GM12878 (cell line): ENCODE results near the gene GPR158. TPM values are rescaled to one million over a fixed set of nuclear protein-coding genes. Genes with fewer than 3 reads are reported as not detected.

Experiments used
- ATAC-seq: fragments of 200-7000 bp; cut with Tn5 transposase; 3 replicates; pipeline ENCODE4 v1.9.1; 2020; ENCODE audit warnings: mild to moderate bottlenecking, moderate library complexity
- BruUV-seq: library from RNA; stranded (reverse); fragments of 400-500 nt; replicated peaks from 2 replicates; lab custom pipeline; 2021; lab: Mats Ljungman, UMichigan
- CTCF ChIA-PET: fragments of 300-600 bp; sonication (Branson Sonifier 250); formaldehyde crosslinking; extraction: SDS; loops from one replicate; lab custom pipeline; 2021; ENCODE audit warnings: inconsistent platforms; lab: Yijun Ruan, JAX
- POLR2A ChIA-PET: fragments of 350-600 bp; formaldehyde crosslinking; extraction: SDS; loops from one replicate; lab custom pipeline; 2021; ENCODE audit warnings: inconsistent platforms; lab: Charles Lee
- RAD21 ChIA-PET: fragments of 300-600 bp; sonication (Branson Sonifier 250); formaldehyde crosslinking; loops from one replicate; lab custom pipeline; 2023; ENCODE audit warnings: antibody characterized with exemption; ENCODE audit not compliant: unreplicated experiment; lab: Charles Lee
- SMC1A ChIA-PET: fragments of 300-600 bp; sonication (Branson Sonifier 250); formaldehyde crosslinking; loops from one replicate; lab custom pipeline; 2023; ENCODE audit not compliant: unreplicated experiment, uncharacterized antibody; lab: Charles Lee
- DNase-seq: peaks from one replicate; pipeline ENCODE4 v3.0.0-alpha.2; 2011; ENCODE audit warnings: low read depth, low spot score
- FAIRE-seq: peaks from 3 replicates; lab custom pipeline; 2011; peaks lifted over from hg19 to GRCh38; lab: Jason Lieb, UNC
- H2AFZ ChIP-seq: 2 replicates; pipeline ENCODE4 v1.6.0; 2011; ENCODE audit warnings: low read depth, low read length, control low read depth; ENCODE audit not compliant: control insufficient read depth
- H3K27ac ChIP-seq: 2 replicates; pipeline ENCODE4 v1.5.1; 2011; ENCODE audit warnings: control low read depth; ENCODE audit not compliant: control insufficient read depth, insufficient read depth
- H3K27me3 ChIP-seq, 2 experiments: replicated peaks in 1 of 2; 2 replicates each; pipeline versions ENCODE4 v1.6.0 to v1.6.1; 2011; ENCODE audit warnings: low read length in 1 of 2; ENCODE audit not compliant: control insufficient read depth in 2 of 2, insufficient read depth in 2 of 2
- H3K36me3 ChIP-seq, 2 experiments: 2 replicates each; pipeline ENCODE4 v1.5.1; 2011; ENCODE audit warnings: low read length in 1 of 2; ENCODE audit not compliant: control insufficient read depth in 2 of 2, insufficient read depth in 2 of 2
- H3K4me1 ChIP-seq: 2 replicates; pipeline ENCODE4 v1.6.1; 2011; ENCODE audit warnings: mild to moderate bottlenecking, low read length, moderate library complexity, mixed read lengths; ENCODE audit not compliant: control insufficient read depth, insufficient read depth
- H3K4me2 ChIP-seq: 2 replicates; pipeline ENCODE4 v1.6.0; 2011; ENCODE audit warnings: control low read depth; ENCODE audit not compliant: control insufficient read depth, insufficient read depth
- H3K4me3 ChIP-seq: fragments of 200-600 bp; sonication (generic); 2 replicates; pipeline ENCODE4 v1.5.1; 2016
- H3K79me2 ChIP-seq: 2 replicates; pipeline ENCODE4 v1.6.0; 2011; ENCODE audit warnings: low read length; ENCODE audit not compliant: control insufficient read depth, insufficient read depth
- H3K9ac ChIP-seq: 2 replicates; pipeline ENCODE4 v1.8.0; 2011; ENCODE audit warnings: low read length, control low read depth, mixed read lengths; ENCODE audit not compliant: control insufficient read depth, insufficient read depth
- H3K9me3 ChIP-seq: replicated peaks from 3 replicates; pipeline ENCODE4 v1.5.1; 2011; ENCODE audit warnings: mild to moderate bottlenecking, low read length; ENCODE audit not compliant: control insufficient read depth, insufficient read depth
- H4K20me1 ChIP-seq: 2 replicates; pipeline ENCODE4 v1.6.0; 2011; ENCODE audit not compliant: control insufficient read depth, insufficient read depth
- CHD2 ChIP-seq: IDR thresholded peaks from 2 replicates; pipeline ENCODE4 v1.6.1; 2011; ENCODE audit warnings: low read depth, low read length, improper control_type of control experiment, borderline replicate concordance
- EGR1 ChIP-seq, 2 experiments: IDR thresholded peaks; 1 replicate in 1 of 2; 2 replicates in 1 of 2; pipeline ENCODE4 v1.6.1; 2011 to 2012; ENCODE audit warnings: low read depth in 2 of 2, low read length in 2 of 2, borderline replicate concordance in 1 of 2, mild to moderate bottlenecking in 1 of 2, moderate library complexity in 1 of 2
- FOXM1 ChIP-seq: IDR thresholded peaks from 2 replicates; pipeline ENCODE4 v1.6.1; 2012; ENCODE audit warnings: low read depth, mild to moderate bottlenecking, inconsistent platforms, low read length, moderate library complexity
- MEF2B ChIP-seq: fragments of 450-650 bp; IDR thresholded peaks from 2 replicates; pipeline ENCODE4 v1.6.1; 2018; ENCODE audit warnings: mild to moderate bottlenecking, moderate library complexity; ENCODE audit not compliant: partially characterized antibody, poor library complexity, severe bottlenecking
- MYC ChIP-seq: IDR thresholded peaks from 2 replicates; pipeline ENCODE4 v1.6.1; 2011; ENCODE audit warnings: mild to moderate bottlenecking, low read length, moderate library complexity, inconsistent platforms; ENCODE audit not compliant: insufficient read depth, insufficient replicate concordance, insufficient read length, severe bottlenecking
- NR2F1 ChIP-seq: fragments of 450-650 bp; conservative IDR thresholded peaks from 2 replicates; pipeline ENCODE4 v1.6.1; 2017; ENCODE audit warnings: mild to moderate bottlenecking
- SREBF1 ChIP-seq: IDR thresholded peaks from 2 replicates; pipeline ENCODE4 v1.6.1; 2012; ENCODE audit warnings: mild to moderate bottlenecking, low read length
- USF2 ChIP-seq: IDR thresholded peaks from 2 replicates; pipeline ENCODE4 v1.6.1; 2011; ENCODE audit warnings: low read depth, low read length, improper control_type of control experiment, borderline replicate concordance
- YY1 ChIP-seq: IDR thresholded peaks from 2 replicates; pipeline ENCODE4 v1.6.1; 2011; ENCODE audit warnings: low read depth, mild to moderate bottlenecking, low read length
- ZBTB4 ChIP-seq: fragments of 450-650 bp; formaldehyde crosslinking; IDR thresholded peaks from 2 replicates; pipeline ENCODE4 v1.4.0; 2022; ENCODE audit warnings: mild to moderate bottlenecking, moderate library complexity
- WGBS: methylation state at CpG from one replicate; pipeline ENCODE4 v1.1.6; 2016; ENCODE audit warnings: low lambda C conversion rate; ENCODE audit not compliant: insufficient replicate concordance, insufficient coverage; ENCODE audit errors: missing lambda C conversion rate; 5-methylcytosine and 5-hydroxymethylcytosine counted together
- in situ Hi-C: fragments of 300-500 bp; cut with MboI; formaldehyde crosslinking; loops from 9 replicates; pipeline ENCODE4 v1.14.3; 2018; ENCODE audit warnings: mixed read lengths
- intact Hi-C: fragments of 100-400 bp; cut with micrococcal nuclease; formaldehyde crosslinking; loops from one replicate; pipeline ENCODE4 v1.14.2; 2022; ENCODE audit not compliant: unreplicated experiment
- polyA plus RNA-seq, 11 experiments: library from polyadenylated mRNA; depleted of rRNA in 4 of 11; unstranded in 6 of 11; stranded (reverse) in 5 of 11; fragments of >200 nt; fragmentation: Nextera tagmentation in 4 of 11; fragmentation: Illumina TruSeq in 1 of 11; extraction: Ambion mirVana in 4 of 11; extraction: Trizol in 1 of 11; gene quantifications; 1 replicate in 1 of 11; 2 replicates in 10 of 11; pipeline versions ENCODE4 v1.2.1 to v1.2.3, GENCODE V29; 2011 to 2016; ENCODE audit warnings: inconsistent platforms in 2 of 11, missing spikeins in 2 of 11, low read depth in 1 of 11
- total RNA-seq, 4 experiments: library from RNA; depleted of rRNA in 3 of 4; stranded (reverse); fragments of >200 nt in 3 of 4; fragmentation: Illumina TruSeq in 1 of 4; extraction: Trizol in 1 of 4; gene quantifications; 2 replicates each; pipeline versions ENCODE4 v1.2.1 to v1.2.3, GENCODE V29; 2013 to 2021

Gene GPR158
- total and polyA plus RNA-seq, 10 of the 15 experiments (the other 5 are each of a cell fraction or from before 2014, with no cell fraction given) = not detected

- ChIA-PET RAD21 (no interaction called here), CTCF (interaction anchor here (1.2 kb wide), 1 partner anchor 25 kb away, joined by 3 read pairs; no protein-coding TSS in a partner anchor), SMC1A (interaction anchor here (1.1 kb wide), 1 partner anchor 10 kb away, joined by 4 read pairs; no protein-coding TSS in a partner anchor), POLR2A (no interaction called here)
- intact Hi-C loops = no loop called here
- Histone ChIP-seq H3K27me3 (no peaks in the 10 kb centered on the region; a peak in 1 of 4 replicates), H3K27ac (no peak overlapping the region), H2AFZ (no peak overlapping the region), H3K79me2 (no peaks in the 10 kb centered on the region), H3K4me3 (no peak overlapping the region), H3K36me3 (no peaks in the 10 kb centered on the region), H3K9ac (no peak overlapping the region), H4K20me1 (no peaks in the 10 kb centered on the region), H3K9me3 (no peaks in the 10 kb centered on the region), H3K4me2 (no peak overlapping the region), H3K4me1 (no peaks in the 10 kb centered on the region)
- DNase-seq (no peak), ATAC-seq (no peak), FAIRE-seq (no peak)
- WGBS = 2% methylated on average over 3 of the region's 3 CpGs
- in situ Hi-C loops = no loop called here
- TF ChIP-seq SREBF1 = no peak
- BruUV-seq = no TSS peak
Observed at GRCh38 chr10:25557136-25557535, 382.3 kb downstream of the GPR158 start.

DNA sequence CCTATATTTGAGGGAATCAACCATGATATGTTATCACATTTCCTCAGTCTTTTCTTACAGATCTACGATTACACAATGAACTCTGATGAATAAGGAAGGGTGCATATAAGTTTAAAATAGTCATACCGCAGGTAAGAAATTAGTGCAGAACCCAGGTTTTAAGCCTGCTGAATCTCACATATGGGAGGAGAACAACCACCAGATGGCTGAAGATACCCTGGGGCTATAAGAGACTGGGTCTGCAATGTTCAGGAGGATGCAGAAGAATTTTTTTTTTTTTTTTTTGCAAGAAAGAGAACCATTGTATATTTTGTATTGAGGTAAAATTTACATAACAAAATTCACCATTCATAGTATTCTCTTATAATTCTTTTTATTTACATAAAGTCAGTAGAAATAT, 387.0 kb downstream of the GPR158 start:
- Histone ChIP-seq H3K4me2 (no peak overlapping the region), H3K4me1 (no peaks in the 10 kb centered on the region), H3K9me3 (no peaks in the 10 kb centered on the region), H3K36me3 (no peaks in the 10 kb centered on the region), H3K27me3 (no peaks in the 10 kb centered on the region), H3K27ac (no peak overlapping the region), H2AFZ (no peak overlapping the region), H4K20me1 (no peaks in the 10 kb centered on the region), H3K4me3 (no peak overlapping the region), H3K79me2 (no peaks in the 10 kb centered on the region), H3K9ac (no peak overlapping the region)
- no TSS peak for BruUV-seq
- ChIA-PET CTCF (no interaction called here), SMC1A (no interaction called here), POLR2A (no interaction called here), RAD21 (no interaction called here)
- TF ChIP-seq MYC = no peak
- TF ChIP-seq YY1 = no peak
- TF ChIP-seq NR2F1 = no peak
- TF ChIP-seq USF2 = no peak
- TF ChIP-seq EGR1 (IDR thresholded peaks at IDR 0.05; ENCODE audit: borderline replicate concordance in 1 of 2, low read depth in 2 of 2, low read length in 2 of 2) = no peak
- TF ChIP-seq CHD2 = no peak
- TF ChIP-seq MEF2B = no peak
- TF ChIP-seq FOXM1 = no peak
- TF ChIP-seq ZBTB4 = no peak
- intact Hi-C loops = no loop called here
- no peak for DNase-seq
- in situ Hi-C loops = no loop called here
- 20% methylated on average over 2 of the region's 2 CpGs for WGBS
- ATAC-seq = no peak
- FAIRE-seq = no peak
